KMS-11 (cell line): ENCODE data around the gene SMARCAL1.

Experiments
- H2AFZ ChIP-seq: fragments of 200-600 bp; sonication (generic); 2 replicates; pipeline ENCODE4 v1.6.1; 2016; ENCODE audit warnings: antibody characterized with exemption, mixed run types, low read depth
- H3K27ac ChIP-seq: fragments of 200-600 bp; sonication (generic); 2 replicates; pipeline ENCODE4 v1.6.1; 2016; ENCODE audit warnings: mild to moderate bottlenecking, mixed run types
- H3K27me3 ChIP-seq: fragments of 200-600 bp; sonication (generic); 2 replicates; pipeline ENCODE4 v1.6.1; 2017; ENCODE audit warnings: mild to moderate bottlenecking, low read depth, mixed run types, moderate library complexity; ENCODE audit not compliant: insufficient read depth
- H3K36me3 ChIP-seq: fragments of 200-600 bp; sonication (generic); 2 replicates; pipeline ENCODE4 v1.6.1; 2017; ENCODE audit warnings: mild to moderate bottlenecking, mixed run types; ENCODE audit not compliant: insufficient read depth
- H3K4me1 ChIP-seq: fragments of 200-600 bp; sonication (generic); 2 replicates; pipeline ENCODE4 v1.6.1; 2016; ENCODE audit warnings: mild to moderate bottlenecking, low read depth, mixed run types; ENCODE audit not compliant: poor library complexity, severe bottlenecking
- H3K4me2 ChIP-seq: fragments of 200-600 bp; sonication (generic); 2 replicates; pipeline ENCODE4 v1.7.0; 2016; ENCODE audit warnings: mild to moderate bottlenecking, mixed run types
- H3K4me3 ChIP-seq: fragments of 200-600 bp; sonication (generic); IDR thresholded peaks from 2 replicates; pipeline ENCODE4 v1.6.1; 2017; ENCODE audit warnings: low read depth, low read length, mixed read lengths; ENCODE audit not compliant: insufficient read depth
- H3K79me2 ChIP-seq: fragments of 200-600 bp; sonication (generic); 2 replicates; pipeline ENCODE4 v1.6.1; 2016; ENCODE audit warnings: low read depth, mixed run types; ENCODE audit not compliant: insufficient read depth
- H3K9ac ChIP-seq: fragments of 200-600 bp; sonication (generic); 2 replicates; pipeline ENCODE4 v1.6.1; 2016; ENCODE audit warnings: mild to moderate bottlenecking, mixed run types
- H4K20me1 ChIP-seq: fragments of 200-600 bp; sonication (generic); 2 replicates; pipeline ENCODE4 v1.6.1; 2016; ENCODE audit warnings: mild to moderate bottlenecking, mixed run types; ENCODE audit not compliant: insufficient read depth
- TF ChIP-seq, protein P1 (sequence below): fragments of 200-600 bp; sonication (generic); conservative IDR thresholded peaks from 2 replicates; pipeline ENCODE4 v1.6.1; 2017; ENCODE audit warnings: low read depth, mild to moderate bottlenecking, antibody characterized with exemption, low read length, moderate library complexity, mixed read lengths

SMARCAL1 gene

DNA sequence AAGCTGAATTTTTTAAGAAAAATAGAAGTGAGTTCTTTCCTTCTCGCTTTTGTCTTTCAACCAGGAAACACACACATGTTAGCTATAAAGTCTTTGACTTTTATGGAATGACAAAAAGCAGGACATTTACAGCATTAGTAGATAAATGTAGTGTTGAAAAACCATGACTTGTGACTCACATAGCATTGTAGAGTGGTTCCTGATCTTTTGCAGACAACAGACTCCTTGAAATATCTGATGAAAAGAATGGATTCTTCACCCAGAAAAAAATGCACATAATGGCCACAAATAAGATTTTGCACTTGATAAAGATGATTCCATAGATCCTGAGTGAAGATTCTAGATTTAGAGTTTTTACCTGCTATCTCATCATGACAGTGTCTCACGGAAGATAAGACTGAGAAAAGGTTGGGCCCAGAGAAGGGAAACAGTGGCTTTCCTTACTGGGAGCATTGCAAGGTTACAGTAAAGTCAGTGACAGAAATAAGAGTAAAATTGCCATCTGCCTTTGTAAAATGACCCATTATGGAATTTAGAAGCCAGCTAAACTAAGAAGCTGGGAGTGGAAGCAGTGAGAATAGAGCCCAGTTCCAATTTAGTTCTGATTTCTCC is 14.0 kb downstream of the SMARCAL1 start:
- Histone ChIP-seq H3K4me2 (no peak overlapping the region), H3K36me3 (0 out of 2 replicates have a peak, but pooled peaks cover 4% of the 10 kb centered on the region), H3K4me3 (no peak overlapping the region), H2AFZ (no peak overlapping the region), H3K79me2 (no peaks in the 10 kb centered on the region), H3K27me3 (no peaks in the 10 kb centered on the region), H4K20me1 (no peaks in the 10 kb centered on the region), H3K4me1 (no peaks in the 10 kb centered on the region), H3K9ac (no peak overlapping the region), H3K27ac (no peak overlapping the region)
- TF ChIP-seq, protein P1, sequence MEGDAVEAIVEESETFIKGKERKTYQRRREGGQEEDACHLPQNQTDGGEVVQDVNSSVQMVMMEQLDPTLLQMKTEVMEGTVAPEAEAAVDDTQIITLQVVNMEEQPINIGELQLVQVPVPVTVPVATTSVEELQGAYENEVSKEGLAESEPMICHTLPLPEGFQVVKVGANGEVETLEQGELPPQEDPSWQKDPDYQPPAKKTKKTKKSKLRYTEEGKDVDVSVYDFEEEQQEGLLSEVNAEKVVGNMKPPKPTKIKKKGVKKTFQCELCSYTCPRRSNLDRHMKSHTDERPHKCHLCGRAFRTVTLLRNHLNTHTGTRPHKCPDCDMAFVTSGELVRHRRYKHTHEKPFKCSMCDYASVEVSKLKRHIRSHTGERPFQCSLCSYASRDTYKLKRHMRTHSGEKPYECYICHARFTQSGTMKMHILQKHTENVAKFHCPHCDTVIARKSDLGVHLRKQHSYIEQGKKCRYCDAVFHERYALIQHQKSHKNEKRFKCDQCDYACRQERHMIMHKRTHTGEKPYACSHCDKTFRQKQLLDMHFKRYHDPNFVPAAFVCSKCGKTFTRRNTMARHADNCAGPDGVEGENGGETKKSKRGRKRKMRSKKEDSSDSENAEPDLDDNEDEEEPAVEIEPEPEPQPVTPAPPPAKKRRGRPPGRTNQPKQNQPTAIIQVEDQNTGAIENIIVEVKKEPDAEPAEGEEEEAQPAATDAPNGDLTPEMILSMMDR: no peak

DNA sequence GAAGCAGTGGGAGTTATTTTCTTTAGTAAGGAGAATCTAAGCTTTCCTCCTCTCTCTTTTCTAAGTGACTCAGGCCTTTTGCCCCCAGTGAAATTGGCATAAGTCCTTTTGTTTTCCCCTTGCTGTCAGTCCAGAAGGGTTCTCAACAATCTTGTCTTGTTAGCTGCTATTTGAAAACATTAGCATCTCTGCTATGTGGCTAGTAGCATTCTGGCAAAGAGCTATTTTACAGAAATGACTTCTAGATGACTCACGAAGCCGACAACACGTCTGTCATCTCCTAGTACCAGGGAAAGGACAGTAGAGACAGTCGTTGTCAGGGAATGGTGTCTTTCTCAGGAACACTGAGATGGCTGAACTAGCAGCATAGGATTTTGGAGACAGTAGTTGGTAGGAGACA is 14.7 kb downstream of the SMARCAL1 start:
- Histone ChIP-seq H3K4me1 (no peaks in the 10 kb centered on the region), H3K4me3 (no peak overlapping the region), H3K27ac (no peak overlapping the region), H3K4me2 (no peak overlapping the region), H3K27me3 (no peaks in the 10 kb centered on the region), H3K36me3 (0 out of 2 replicates have a peak, but pooled peaks cover 4% of the 10 kb centered on the region), H4K20me1 (no peaks in the 10 kb centered on the region), H3K9ac (no peak overlapping the region), H2AFZ (no peak overlapping the region), H3K79me2 (no peaks in the 10 kb centered on the region)
- TF ChIP-seq, protein P1: no peak

DNA sequence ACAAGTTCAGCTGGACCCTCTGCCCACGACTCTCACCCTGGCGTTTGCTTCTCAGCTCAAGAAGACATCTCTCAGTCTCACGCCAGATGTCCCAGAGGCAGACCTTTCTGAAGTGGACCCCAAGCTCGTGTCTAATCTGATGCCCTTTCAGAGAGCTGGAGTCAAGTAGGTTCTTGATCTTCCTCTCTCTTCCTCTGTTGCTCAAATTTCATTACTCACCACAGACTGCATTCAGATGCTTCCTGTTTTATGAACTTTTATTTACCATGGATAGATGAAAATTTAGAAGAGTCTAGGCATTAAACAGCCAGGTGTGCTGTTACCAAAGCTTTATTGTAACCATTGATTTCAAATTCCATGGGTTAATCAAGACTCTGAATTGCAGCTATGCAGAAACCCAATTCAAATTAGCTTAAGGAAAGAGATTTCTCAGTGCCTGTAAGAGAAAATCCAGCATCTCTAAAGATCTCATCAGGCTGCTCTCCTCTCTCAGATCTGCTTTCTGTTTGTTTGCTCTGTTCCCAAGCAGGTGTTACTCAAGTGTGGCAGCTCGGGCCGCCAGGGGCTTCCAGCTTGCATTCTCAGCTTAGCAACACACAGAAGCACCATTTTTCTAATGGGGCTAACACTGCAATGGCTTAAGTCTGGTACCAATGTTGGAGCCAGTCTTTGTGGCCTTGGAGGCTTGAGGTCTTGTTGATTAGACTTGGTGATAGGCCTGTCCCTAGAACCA is 16.5 kb downstream of the SMARCAL1 start:
- Histone ChIP-seq H3K27ac (no peak overlapping the region), H3K9ac (no peak overlapping the region), H3K36me3 (no peaks in the 10 kb centered on the region), H4K20me1 (no peaks in the 10 kb centered on the region), H3K4me2 (no peak overlapping the region), H3K27me3 (no peaks in the 10 kb centered on the region), H2AFZ (no peak overlapping the region), H3K4me3 (no peak overlapping the region), H3K79me2 (no peaks in the 10 kb centered on the region), H3K4me1 (no peaks in the 10 kb centered on the region)
- TF ChIP-seq, protein P1: no peak

DNA sequence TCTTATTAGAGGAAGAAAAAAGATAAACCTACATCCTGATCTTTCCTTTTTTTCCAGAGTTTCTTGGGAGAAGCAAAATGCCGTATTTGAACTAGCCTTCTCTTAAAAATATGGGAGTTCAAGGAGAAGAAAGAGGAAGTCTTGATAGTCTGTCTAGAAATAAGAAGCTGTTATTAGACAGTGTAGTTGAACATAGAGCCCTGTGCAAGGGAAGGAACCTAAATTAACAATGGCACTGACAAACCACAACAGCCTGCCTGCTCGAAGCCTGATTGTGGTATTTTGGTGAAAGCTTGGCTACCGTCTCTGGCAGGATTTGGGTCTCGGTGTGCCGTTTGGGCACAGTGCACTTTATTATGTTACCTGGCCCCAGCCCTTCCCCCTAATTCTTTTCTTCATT is 17.1 kb downstream of the SMARCAL1 start:
- H2AFZ ChIP-seq: no peak overlapping the region
- H4K20me1 ChIP-seq: no peaks in the 10 kb centered on the region
- no peaks in the 10 kb centered on the region for H3K36me3 ChIP-seq
- TF ChIP-seq, protein P1: no peak
- H3K27ac ChIP-seq: no peak overlapping the region
- no peaks in the 10 kb centered on the region for H3K79me2 ChIP-seq
- H3K4me1 ChIP-seq: no peaks in the 10 kb centered on the region
- H3K4me2 ChIP-seq: no peak overlapping the region
- no peak overlapping the region for H3K9ac ChIP-seq
- no peak overlapping the region for H3K4me3 ChIP-seq
- no peaks in the 10 kb centered on the region for H3K27me3 ChIP-seq
